ENCODE measurements around the gene CHCT1. TPM values are rescaled to one million over a fixed set of nuclear protein-coding genes. Genes with fewer than 3 reads are reported as not detected.

Gene CHCT1
- polyA plus RNA-seq, 1 donor (not counting 4 experiments of a cell fraction or from before 2014, with no cell fraction given) = not detected

DNA sequence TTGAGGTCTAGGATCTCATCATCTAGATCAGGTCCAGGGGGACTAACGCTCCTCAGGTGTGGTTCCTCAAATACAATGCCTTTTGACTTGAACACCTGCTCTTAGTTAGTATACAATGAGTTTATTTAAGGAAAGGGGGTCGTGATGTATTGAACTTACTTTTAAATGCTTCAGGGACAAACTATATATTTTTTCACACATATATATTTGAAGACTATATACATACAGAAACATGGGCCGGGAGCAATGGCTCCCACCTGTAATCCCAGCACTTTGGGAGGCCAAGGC is 18.8 kb upstream of the CHCT1 start:
- H3K79me2 ChIP-seq (ENCODE audit: control insufficient read depth, insufficient read depth, low read length) = no peaks in the 10 kb centered on the region
- no peak overlapping the region for H3K4me3 ChIP-seq (ENCODE audit: control insufficient read depth in 2 of 3, extremely low read depth in 1 of 3, insufficient read depth in 2 of 3, low read depth in 1 of 3, low read length in 3 of 3)
- dilution Hi-C loops (cut with MboI; ENCODE audit: extremely low pct_ligation_motif_present, low sequenced_read_pairs) = no loop called here
- no peaks in the 10 kb centered on the region for H3K9me1 ChIP-seq (ENCODE audit: control insufficient read depth, extremely low read depth, insufficient read depth, low read length)
- FAIRE-seq (no peak), DNase-seq (ENCODE audit: low read depth, low spot score) (no peak)
- no peaks in the 10 kb centered on the region for H3K27me3 ChIP-seq (ENCODE audit: control insufficient read depth, extremely low read depth, insufficient read depth, low read length)
- no peak overlapping the region for H3K27ac ChIP-seq (ENCODE audit: control insufficient read depth, insufficient read depth, low read length)
- H3K9me3 ChIP-seq (ENCODE audit: control insufficient read depth, low read depth, low read length) = no peaks in the 10 kb centered on the region
- H3K4me1 ChIP-seq (ENCODE audit: control insufficient read depth, extremely low read depth, insufficient read depth, low read length) = no peaks in the 10 kb centered on the region
- no peak for TF ChIP-seq EZH2 (IDR thresholded peaks at IDR 0.05; ENCODE audit: low read length)
- TF ChIP-seq, protein P1, sequence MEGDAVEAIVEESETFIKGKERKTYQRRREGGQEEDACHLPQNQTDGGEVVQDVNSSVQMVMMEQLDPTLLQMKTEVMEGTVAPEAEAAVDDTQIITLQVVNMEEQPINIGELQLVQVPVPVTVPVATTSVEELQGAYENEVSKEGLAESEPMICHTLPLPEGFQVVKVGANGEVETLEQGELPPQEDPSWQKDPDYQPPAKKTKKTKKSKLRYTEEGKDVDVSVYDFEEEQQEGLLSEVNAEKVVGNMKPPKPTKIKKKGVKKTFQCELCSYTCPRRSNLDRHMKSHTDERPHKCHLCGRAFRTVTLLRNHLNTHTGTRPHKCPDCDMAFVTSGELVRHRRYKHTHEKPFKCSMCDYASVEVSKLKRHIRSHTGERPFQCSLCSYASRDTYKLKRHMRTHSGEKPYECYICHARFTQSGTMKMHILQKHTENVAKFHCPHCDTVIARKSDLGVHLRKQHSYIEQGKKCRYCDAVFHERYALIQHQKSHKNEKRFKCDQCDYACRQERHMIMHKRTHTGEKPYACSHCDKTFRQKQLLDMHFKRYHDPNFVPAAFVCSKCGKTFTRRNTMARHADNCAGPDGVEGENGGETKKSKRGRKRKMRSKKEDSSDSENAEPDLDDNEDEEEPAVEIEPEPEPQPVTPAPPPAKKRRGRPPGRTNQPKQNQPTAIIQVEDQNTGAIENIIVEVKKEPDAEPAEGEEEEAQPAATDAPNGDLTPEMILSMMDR (optimal IDR thresholded peaks at IDR 0.05 in 1 of 3, IDR thresholded peaks at IDR 0.05 in 1 of 3, conservative IDR thresholded peaks at IDR 0.05 in 1 of 3; ENCODE audit: extremely low read depth in 1 of 3, insufficient read depth in 2 of 3, low read length in 3 of 3) = no peak
- no peak overlapping the region for H3K4me2 ChIP-seq (ENCODE audit: control insufficient read depth, extremely low read depth, insufficient read depth, low read depth, low read length)
- H3K36me3 ChIP-seq (ENCODE audit: control insufficient read depth in 2 of 2, extremely low read depth in 1 of 2, insufficient read depth in 2 of 2, low read length in 2 of 2) = no peaks in the 10 kb centered on the region
- no peak overlapping the region for H2AFZ ChIP-seq (ENCODE audit: control insufficient read depth, low read length)
- H3K9ac ChIP-seq (ENCODE audit: control insufficient read depth, extremely low read depth, insufficient read depth, low read length) = no peak overlapping the region
- no peaks in the 10 kb centered on the region for H4K20me1 ChIP-seq (ENCODE audit: control insufficient read depth, extremely low read depth, insufficient read depth, low read length)

DNA sequence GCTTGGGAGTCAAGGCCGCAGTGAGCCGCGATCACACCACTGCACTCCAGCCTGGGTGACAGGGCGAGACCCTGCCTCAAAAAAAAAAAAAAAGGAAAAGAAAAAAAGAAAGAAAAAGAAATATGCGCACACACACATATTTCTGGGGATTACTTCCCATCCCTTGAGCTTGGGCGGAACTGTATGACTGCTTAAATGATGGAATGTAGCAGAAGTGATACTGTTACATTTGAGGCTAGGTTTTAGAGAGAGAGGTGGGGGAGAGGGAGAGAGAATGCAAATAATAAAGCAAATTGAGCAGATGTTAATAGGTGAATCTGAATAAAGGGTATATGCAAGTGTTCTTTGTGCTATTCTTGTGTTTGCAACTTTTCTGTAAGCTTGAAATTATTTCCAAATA is 18.3 kb upstream of the CHCT1 start:
- FAIRE-seq (no peak), DNase-seq (ENCODE audit: low read depth, low spot score) (no peak)
- H3K27me3 ChIP-seq (ENCODE audit: control insufficient read depth, extremely low read depth, insufficient read depth, low read length) = no peaks in the 10 kb centered on the region
- TF ChIP-seq EZH2 (IDR thresholded peaks at IDR 0.05; ENCODE audit: low read length) = no peak
- TF ChIP-seq, protein P1 (optimal IDR thresholded peaks at IDR 0.05 in 1 of 3, IDR thresholded peaks at IDR 0.05 in 1 of 3, conservative IDR thresholded peaks at IDR 0.05 in 1 of 3; ENCODE audit: extremely low read depth in 1 of 3, insufficient read depth in 2 of 3, low read length in 3 of 3) = no peak
- H3K9me1 ChIP-seq (ENCODE audit: control insufficient read depth, extremely low read depth, insufficient read depth, low read length) = no peaks in the 10 kb centered on the region
- H4K20me1 ChIP-seq (ENCODE audit: control insufficient read depth, extremely low read depth, insufficient read depth, low read length) = no peaks in the 10 kb centered on the region
- no peaks in the 10 kb centered on the region for H3K79me2 ChIP-seq (ENCODE audit: control insufficient read depth, insufficient read depth, low read length)
- no peak overlapping the region for H3K9ac ChIP-seq (ENCODE audit: control insufficient read depth, extremely low read depth, insufficient read depth, low read length)
- no peak overlapping the region for H3K27ac ChIP-seq (ENCODE audit: control insufficient read depth, insufficient read depth, low read length)
- dilution Hi-C loops (cut with MboI; ENCODE audit: extremely low pct_ligation_motif_present, low sequenced_read_pairs) = no loop called here
- no peaks in the 10 kb centered on the region for H3K4me1 ChIP-seq (ENCODE audit: control insufficient read depth, extremely low read depth, insufficient read depth, low read length)
- no peak overlapping the region for H3K4me2 ChIP-seq (ENCODE audit: control insufficient read depth, extremely low read depth, insufficient read depth, low read depth, low read length)
- H3K4me3 ChIP-seq (ENCODE audit: control insufficient read depth in 2 of 3, extremely low read depth in 1 of 3, insufficient read depth in 2 of 3, low read depth in 1 of 3, low read length in 3 of 3) = no peak overlapping the region
- no peaks in the 10 kb centered on the region for H3K9me3 ChIP-seq (ENCODE audit: control insufficient read depth, low read depth, low read length)
- no peak overlapping the region for H2AFZ ChIP-seq (ENCODE audit: control insufficient read depth, low read length)
- no peaks in the 10 kb centered on the region for H3K36me3 ChIP-seq (ENCODE audit: control insufficient read depth in 2 of 2, extremely low read depth in 1 of 2, insufficient read depth in 2 of 2, low read length in 2 of 2)

Data from keratinocyte (primary cell).